ENCODE data around the gene POLR1B. TPM values are rescaled to one million over a fixed set of nuclear protein-coding genes. Genes with fewer than 3 reads are reported as not detected.

POLR1B gene
- total RNA-seq, 1 donor = 10.5 TPM

GRCh38 chr2:112602917-112603316 is 60.7 kb downstream of the POLR1B start:
- no peaks in the 10 kb centered on the region for H4K20me1 ChIP-seq (ENCODE audit: insufficient read depth, low read length)
- H3K36me3 ChIP-seq (ENCODE audit: insufficient read depth, low read length) = no peaks in the 10 kb centered on the region
- H3K79me2 ChIP-seq (ENCODE audit: insufficient read depth, low read length) = no peaks in the 10 kb centered on the region
- H3K4me3 ChIP-seq (ENCODE audit: insufficient read depth, low read length) = no peak overlapping the region
- peaks cover 8% of the 10 kb centered on the region for H3K4me1 ChIP-seq (ENCODE audit: insufficient read depth, low read length)
- DNase-seq (ENCODE audit: insufficient read length, low spot score, missing footprints) = no peak
- TF ChIP-seq, protein P1, sequence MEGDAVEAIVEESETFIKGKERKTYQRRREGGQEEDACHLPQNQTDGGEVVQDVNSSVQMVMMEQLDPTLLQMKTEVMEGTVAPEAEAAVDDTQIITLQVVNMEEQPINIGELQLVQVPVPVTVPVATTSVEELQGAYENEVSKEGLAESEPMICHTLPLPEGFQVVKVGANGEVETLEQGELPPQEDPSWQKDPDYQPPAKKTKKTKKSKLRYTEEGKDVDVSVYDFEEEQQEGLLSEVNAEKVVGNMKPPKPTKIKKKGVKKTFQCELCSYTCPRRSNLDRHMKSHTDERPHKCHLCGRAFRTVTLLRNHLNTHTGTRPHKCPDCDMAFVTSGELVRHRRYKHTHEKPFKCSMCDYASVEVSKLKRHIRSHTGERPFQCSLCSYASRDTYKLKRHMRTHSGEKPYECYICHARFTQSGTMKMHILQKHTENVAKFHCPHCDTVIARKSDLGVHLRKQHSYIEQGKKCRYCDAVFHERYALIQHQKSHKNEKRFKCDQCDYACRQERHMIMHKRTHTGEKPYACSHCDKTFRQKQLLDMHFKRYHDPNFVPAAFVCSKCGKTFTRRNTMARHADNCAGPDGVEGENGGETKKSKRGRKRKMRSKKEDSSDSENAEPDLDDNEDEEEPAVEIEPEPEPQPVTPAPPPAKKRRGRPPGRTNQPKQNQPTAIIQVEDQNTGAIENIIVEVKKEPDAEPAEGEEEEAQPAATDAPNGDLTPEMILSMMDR (IDR thresholded peaks at IDR 0.05; ENCODE audit: extremely low read depth, low read depth, low read length) = no peak
- H3K9me3 ChIP-seq (ENCODE audit: low read depth, low read length) = no peaks in the 10 kb centered on the region
- H3K4me2 ChIP-seq (ENCODE audit: insufficient read depth, low read length) = no peak overlapping the region
- H3K27ac ChIP-seq (ENCODE audit: low read depth, low read length) = no peak overlapping the region
- no peaks in the 10 kb centered on the region for H3K27me3 ChIP-seq (ENCODE audit: insufficient read depth, low read length)
- H2AFZ ChIP-seq (ENCODE audit: low read length) = no peak overlapping the region

- DNase-seq (ENCODE audit: insufficient read length, low spot score, missing footprints) = no peak
- Histone ChIP-seq H3K27ac (ENCODE audit: low read depth, low read length) (no peak overlapping the region), H3K36me3 (ENCODE audit: insufficient read depth, low read length) (no peaks in the 10 kb centered on the region), H3K27me3 (ENCODE audit: insufficient read depth, low read length) (no peaks in the 10 kb centered on the region), H4K20me1 (ENCODE audit: insufficient read depth, low read length) (no peaks in the 10 kb centered on the region), H3K4me1 (ENCODE audit: insufficient read depth, low read length) (peaks cover 8% of the 10 kb centered on the region), H3K79me2 (ENCODE audit: insufficient read depth, low read length) (no peaks in the 10 kb centered on the region), H3K4me2 (ENCODE audit: insufficient read depth, low read length) (no peak overlapping the region), H3K4me3 (ENCODE audit: insufficient read depth, low read length) (no peak overlapping the region), H2AFZ (ENCODE audit: low read length) (no peak overlapping the region), H3K9me3 (ENCODE audit: low read depth, low read length) (no peaks in the 10 kb centered on the region)
- TF ChIP-seq, protein P1 (IDR thresholded peaks at IDR 0.05; ENCODE audit: extremely low read depth, low read depth, low read length) = no peak
These were observed 61.5 kb downstream of the POLR1B start for GRCh38 chr2:112603731-112604130.

DNA sequence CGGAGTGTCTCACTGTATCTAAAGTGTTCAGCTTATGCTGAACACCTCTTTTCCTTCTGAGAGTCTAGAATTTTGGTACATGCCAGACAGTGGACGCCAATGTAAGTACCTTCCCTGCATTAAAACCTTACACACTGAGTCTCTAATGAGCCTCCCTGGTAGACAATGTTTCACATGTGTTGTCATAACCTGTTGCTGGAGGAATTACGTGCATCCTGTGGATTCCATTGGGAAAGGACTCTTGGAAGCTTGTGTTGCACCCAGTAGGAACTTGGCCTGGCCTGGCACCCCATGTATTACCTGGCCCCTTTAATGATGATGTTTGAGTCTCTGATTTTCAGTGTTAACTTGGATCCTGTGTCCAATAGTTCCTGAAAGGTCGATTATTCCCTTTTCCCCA is 62.7 kb downstream of the POLR1B start:
- no peak overlapping the region for H3K4me2 ChIP-seq (ENCODE audit: insufficient read depth, low read length)
- H3K36me3 ChIP-seq (ENCODE audit: insufficient read depth, low read length) = no peaks in the 10 kb centered on the region
- no peak overlapping the region for H2AFZ ChIP-seq (ENCODE audit: low read length)
- no peak for DNase-seq (ENCODE audit: insufficient read length, low spot score, missing footprints)
- TF ChIP-seq, protein P1 (IDR thresholded peaks at IDR 0.05; ENCODE audit: extremely low read depth, low read depth, low read length) = no peak
- no peaks in the 10 kb centered on the region for H3K9me3 ChIP-seq (ENCODE audit: low read depth, low read length)
- H3K4me1 ChIP-seq (ENCODE audit: insufficient read depth, low read length) = peaks cover 8% of the 10 kb centered on the region
- no peaks in the 10 kb centered on the region for H3K79me2 ChIP-seq (ENCODE audit: insufficient read depth, low read length)
- H3K27ac ChIP-seq (ENCODE audit: low read depth, low read length) = no peak overlapping the region
- no peaks in the 10 kb centered on the region for H3K27me3 ChIP-seq (ENCODE audit: insufficient read depth, low read length)
- H3K4me3 ChIP-seq (ENCODE audit: insufficient read depth, low read length) = no peak overlapping the region
- no peaks in the 10 kb centered on the region for H4K20me1 ChIP-seq (ENCODE audit: insufficient read depth, low read length)

GRCh38 chr2:112605926-112606325 is 63.7 kb downstream of the POLR1B start:
- Histone ChIP-seq H4K20me1 (ENCODE audit: insufficient read depth, low read length) (no peaks in the 10 kb centered on the region), H2AFZ (ENCODE audit: low read length) (no peak overlapping the region), H3K4me1 (ENCODE audit: insufficient read depth, low read length) (no peaks in the 10 kb centered on the region), H3K79me2 (ENCODE audit: insufficient read depth, low read length) (no peaks in the 10 kb centered on the region), H3K27ac (ENCODE audit: low read depth, low read length) (no peak overlapping the region), H3K4me3 (ENCODE audit: insufficient read depth, low read length) (no peak overlapping the region), H3K4me2 (ENCODE audit: insufficient read depth, low read length) (no peak overlapping the region), H3K36me3 (ENCODE audit: insufficient read depth, low read length) (no peaks in the 10 kb centered on the region), H3K9me3 (ENCODE audit: low read depth, low read length) (no peaks in the 10 kb centered on the region), H3K27me3 (ENCODE audit: insufficient read depth, low read length) (no peaks in the 10 kb centered on the region)
- TF ChIP-seq, protein P1 (IDR thresholded peaks at IDR 0.05; ENCODE audit: extremely low read depth, low read depth, low read length) = no peak
- DNase-seq (ENCODE audit: insufficient read length, low spot score, missing footprints) = no peak

Measured in osteoblast (primary cell).